K562 treated with DMSO at 1 percent for 24 hours (cell line): ENCODE measurements around the gene NBPF8. TPM values are rescaled to one million over a fixed set of nuclear protein-coding genes. Genes with fewer than 3 reads are reported as not detected.

ENCODE experiments used
- total RNA-seq: library from RNA; unstranded; fragments of 300-600 nt; gene quantifications from 2 replicates; pipeline ENCODE4 v1.2.3, GENCODE V29; 2022; ENCODE audit warnings: low read depth; ENCODE audit not compliant: insufficient read depth

The NBPF8 gene, protein sequence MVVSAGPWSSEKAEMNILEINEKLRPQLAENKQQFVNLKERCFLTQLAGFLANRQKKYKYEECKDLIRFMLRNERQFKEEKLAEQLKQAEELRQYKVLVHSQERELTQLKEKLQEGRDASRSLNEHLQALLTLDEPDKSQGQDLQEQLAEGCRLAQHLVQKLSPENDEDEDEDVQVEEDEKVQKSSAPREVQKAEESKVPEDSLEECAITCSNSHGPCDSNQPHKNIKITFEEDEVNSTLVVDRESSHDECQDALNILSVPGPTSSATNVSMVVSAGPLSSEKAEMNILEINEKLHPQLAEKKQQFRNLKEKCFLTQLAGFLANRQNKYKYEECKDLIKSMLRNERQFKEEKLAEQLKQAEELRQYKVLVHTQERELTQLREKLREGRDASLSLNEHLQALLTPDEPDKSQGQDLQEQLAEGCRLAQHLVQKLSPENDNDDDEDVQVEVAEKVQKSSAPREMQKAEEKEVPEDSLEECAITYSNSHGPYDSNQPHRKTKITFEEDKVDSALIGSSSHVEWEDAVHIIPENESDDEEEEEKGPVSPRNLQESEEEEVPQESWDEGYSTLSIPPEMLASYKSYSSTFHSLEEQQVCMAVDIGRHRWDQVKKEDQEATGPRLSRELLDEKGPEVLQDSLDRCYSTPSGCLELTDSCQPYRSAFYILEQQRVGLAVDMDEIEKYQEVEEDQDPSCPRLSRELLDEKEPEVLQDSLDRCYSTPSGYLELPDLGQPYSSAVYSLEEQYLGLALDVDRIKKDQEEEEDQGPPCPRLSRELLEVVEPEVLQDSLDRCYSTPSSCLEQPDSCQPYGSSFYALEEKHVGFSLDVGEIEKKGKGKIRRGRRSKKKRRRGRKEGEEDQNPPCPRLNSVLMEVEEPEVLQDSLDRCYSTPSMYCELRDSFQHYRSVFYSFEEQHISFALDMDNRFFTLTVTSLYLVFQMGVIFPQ
- total RNA-seq, result 4.9 and 5.1 TPM in 2 replicates

DNA sequence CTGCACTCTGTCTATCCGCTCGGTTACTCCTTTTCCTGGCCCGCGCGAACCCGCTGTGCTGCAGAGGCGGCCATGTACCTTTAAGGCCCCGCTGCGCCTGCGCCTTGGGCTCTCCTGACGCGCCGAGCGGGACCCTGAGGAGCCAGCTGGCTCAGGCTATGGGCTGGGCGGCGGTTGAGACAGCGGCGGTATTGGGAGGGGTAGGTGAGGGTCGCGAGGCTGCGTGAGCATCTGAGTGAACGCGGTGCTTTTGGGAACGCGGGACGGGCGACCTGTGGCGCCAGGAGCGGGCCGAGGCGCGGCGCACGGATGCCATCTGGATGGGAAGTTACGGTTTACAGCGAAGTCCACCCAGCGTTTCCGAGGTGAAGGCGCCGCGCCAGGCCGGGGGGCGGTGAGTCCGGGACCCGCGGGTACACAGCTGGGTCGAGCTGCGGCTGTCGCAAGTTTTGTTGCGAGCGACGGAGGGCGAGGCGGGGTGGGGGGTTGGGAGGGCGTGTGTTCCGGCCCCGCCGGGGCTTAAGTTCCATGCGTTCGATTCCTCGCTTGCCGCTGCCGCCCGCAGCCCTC, at the start of gene NBPF8:
Gene NBPF8 (plus strand): TSS at position 125 of the 570 bp plus-strand sequence. CDS start 21,488 bp downstream, outside the sequence.

Other genes starting within 250 kb of the NBPF8 start
- gene SEC22B, start 238.5 kb upstream of the NBPF8 start, total RNA-seq, result 15.0 and 17.3 TPM in 2 replicates